SK-N-SH treated with all-trans-retinoic acid at 6 μM for 48 hours (cell line): ENCODE results near the gene DNM2.

ENCODE experiments used
- GLIS3 ChIP-seq: fragments of 250-450 bp; sonication (Bioruptor Pico); IDR thresholded peaks from 2 replicates; pipeline ENCODE4 v1.5.0; 2020; ENCODE audit warnings: mild to moderate bottlenecking, moderate library complexity
- PATZ1 ChIP-seq: fragments of 250-450 bp; sonication (Bioruptor Pico); IDR thresholded peaks from 2 replicates; pipeline ENCODE4 v1.8.0; 2020; ENCODE audit warnings: mild to moderate bottlenecking, moderate library complexity, borderline replicate concordance
- PPARA ChIP-seq: fragments of 250-450 bp; sonication (Bioruptor Pico); IDR thresholded peaks from 2 replicates; pipeline ENCODE4 v1.5.0; 2020; ENCODE audit warnings: mild to moderate bottlenecking, borderline replicate concordance
- TCF4 ChIP-seq: fragments of 250-450 bp; sonication (Bioruptor Pico); IDR thresholded peaks from 2 replicates; pipeline ENCODE4 v1.8.0; 2021; ENCODE audit warnings: mild to moderate bottlenecking, moderate library complexity, borderline replicate concordance
- ZC3H10 ChIP-seq: fragments of 250-450 bp; sonication (Bioruptor Pico); IDR thresholded peaks from 2 replicates; pipeline ENCODE4 v1.5.1; 2021; ENCODE audit warnings: mild to moderate bottlenecking, moderate library complexity
- ZFP3 ChIP-seq: fragments of 250-450 bp; sonication (Bioruptor Pico); IDR thresholded peaks from 2 replicates; pipeline ENCODE4 v1.5.0; 2020; ENCODE audit warnings: mild to moderate bottlenecking, moderate library complexity
- ZNF8 ChIP-seq: fragments of 450-650 bp; formaldehyde crosslinking; IDR thresholded peaks from 2 replicates; pipeline ENCODE4 v1.5.0; 2020; ENCODE audit warnings: mild to moderate bottlenecking, moderate library complexity
- TF ChIP-seq, protein P1 (sequence below): fragments of 250-450 bp; sonication (Bioruptor Pico); IDR thresholded peaks from 2 replicates; pipeline ENCODE4 v1.8.0; 2021; ENCODE audit warnings: low read depth, mild to moderate bottlenecking, moderate library complexity, borderline replicate concordance

DNA sequence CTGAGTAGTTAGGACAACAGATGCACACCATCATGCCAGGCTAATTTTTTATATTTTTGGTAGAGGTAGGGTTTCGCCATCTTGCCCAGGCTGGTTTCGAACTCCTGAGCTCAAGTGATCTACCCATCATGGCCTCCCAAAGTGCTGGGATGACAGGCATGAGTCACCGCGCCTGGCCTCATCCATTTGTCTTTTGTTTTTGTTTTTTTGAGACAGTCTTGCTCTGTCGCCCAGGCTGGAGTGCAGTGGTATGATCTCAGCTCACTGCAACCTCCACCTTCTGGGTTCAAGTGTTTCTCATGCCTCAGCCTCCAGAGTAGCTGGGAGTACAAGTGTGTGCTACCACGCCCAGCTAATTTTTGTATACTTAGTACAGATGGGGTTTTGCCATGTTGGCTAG, 57.0 kb downstream of the DNM2 start:
- TF ChIP-seq GLIS3 (CRISPR knock-in tag) = no peak
- TF ChIP-seq, protein P1, sequence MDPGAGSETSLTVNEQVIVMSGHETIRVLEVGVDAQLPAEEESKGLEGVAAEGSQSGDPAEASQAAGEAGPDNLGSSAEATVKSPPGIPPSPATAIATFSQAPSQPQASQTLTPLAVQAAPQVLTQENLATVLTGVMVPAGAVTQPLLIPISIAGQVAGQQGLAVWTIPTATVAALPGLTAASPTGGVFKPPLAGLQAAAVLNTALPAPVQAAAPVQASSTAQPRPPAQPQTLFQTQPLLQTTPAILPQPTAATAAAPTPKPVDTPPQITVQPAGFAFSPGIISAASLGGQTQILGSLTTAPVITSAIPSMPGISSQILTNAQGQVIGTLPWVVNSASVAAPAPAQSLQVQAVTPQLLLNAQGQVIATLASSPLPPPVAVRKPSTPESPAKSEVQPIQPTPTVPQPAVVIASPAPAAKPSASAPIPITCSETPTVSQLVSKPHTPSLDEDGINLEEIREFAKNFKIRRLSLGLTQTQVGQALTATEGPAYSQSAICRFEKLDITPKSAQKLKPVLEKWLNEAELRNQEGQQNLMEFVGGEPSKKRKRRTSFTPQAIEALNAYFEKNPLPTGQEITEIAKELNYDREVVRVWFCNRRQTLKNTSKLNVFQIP (CRISPR knock-in tag) = no peak
- no peak for TF ChIP-seq PPARA (CRISPR knock-in tag)
- TF ChIP-seq ZNF8 (CRISPR knock-in tag) = no peak
- no peak for TF ChIP-seq ZFP3 (CRISPR knock-in tag)
- TF ChIP-seq PATZ1 (CRISPR knock-in tag) = no peak
- TF ChIP-seq ZC3H10 (CRISPR knock-in tag) = no peak
- no peak for TF ChIP-seq TCF4 (CRISPR knock-in tag)
